BLaER1 treated with 17β-estradiol and CSF1 and Interleukin-3, amounts not matched to agents 10 nM and 100 nM (cell line): ENCODE results near the gene AGAP1.
A peak's percentile ranks its signal among the peaks of the same experiment; 100 is the strongest.

Source experiments
- H3K27ac ChIP-seq, 11 experiments: shearing (Covaris generic); formaldehyde crosslinking; 2 replicates each; pipeline ENCODE4 v1.8.1; 2022
- H3K27me3 ChIP-seq, 11 experiments: shearing (Covaris generic); formaldehyde crosslinking; 2 replicates each; pipeline ENCODE4 v1.8.1; 2022
- H3K36me3 ChIP-seq, 11 experiments: shearing (Covaris generic); formaldehyde crosslinking; 2 replicates each; pipeline ENCODE4 v1.8.1; 2022
- H3K4me1 ChIP-seq, 10 experiments: shearing (Covaris generic); formaldehyde crosslinking; 2 replicates each; pipeline ENCODE4 v1.8.1; 2022
- H3K4me2 ChIP-seq, 11 experiments: shearing (Covaris generic); formaldehyde crosslinking; 2 replicates each; pipeline ENCODE4 v1.8.1; 2022
- H3K4me3 ChIP-seq, 10 experiments: shearing (Covaris generic); formaldehyde crosslinking; 2 replicates each; pipeline ENCODE4 v1.8.1; 2022
- H3K9ac ChIP-seq, 11 experiments: shearing (Covaris generic); formaldehyde crosslinking; 2 replicates each; pipeline ENCODE4 v1.8.1; 2022
- H3K9me3 ChIP-seq, 11 experiments: shearing (Covaris generic); formaldehyde crosslinking; replicated peaks in 1 of 11; 2 replicates each; pipeline ENCODE4 v1.8.1; 2022
- H4K20me1 ChIP-seq, 11 experiments: shearing (Covaris generic); formaldehyde crosslinking; 2 replicates each; pipeline ENCODE4 v1.8.1; 2022
- Cebpa-rat ChIP-seq, 11 experiments: shearing (Covaris generic); IDR thresholded peaks; 2 replicates each; pipeline ENCODE4 v1.8.1; 2022

Gene AGAP1

GRCh38 chr2:235858881-235859280, 365.0 kb downstream of the AGAP1 start:
- Histone ChIP-seq H3K9me3 (no peaks in the 10 kb centered on the region), H3K4me3 (no peak overlapping the region), H3K4me1 (peaks cover 0 to 12% (median 0%) of the 10 kb centered on the region in 10 experiments; a peak in 7 of 20 replicates), H3K36me3 (peaks cover 0 to 55% (median 34%) of the 10 kb centered on the region in 11 experiments; a peak in 14 of 22 replicates), H3K27ac (no peak overlapping the region), H3K9ac (no peak overlapping the region), H3K27me3 (no peaks in the 10 kb centered on the region), H3K4me2 (no peak overlapping the region), H4K20me1 (peaks cover 0 to 19% (median 0%) of the 10 kb centered on the region in 11 experiments; a peak in 6 of 22 replicates)
- no peak for TF ChIP-seq Cebpa-rat (IDR thresholded peaks at IDR 0.05)

- Histone ChIP-seq H3K4me2 (peak overlapping the region in 2 of 11 experiments; percentile 11 to 52; a peak in 3 of 22 replicates), H3K27ac (no peak overlapping the region), H3K4me1 (peaks cover 0 to 12% (median 0%) of the 10 kb centered on the region in 10 experiments; a peak in 7 of 20 replicates), H3K9me3 (no peaks in the 10 kb centered on the region), H3K9ac (no peak overlapping the region), H3K4me3 (no peak overlapping the region), H3K27me3 (no peaks in the 10 kb centered on the region), H4K20me1 (peaks cover 0 to 12% (median 0%) of the 10 kb centered on the region in 11 experiments; a peak in 3 of 22 replicates), H3K36me3 (peaks cover 0 to 47% (median 28%) of the 10 kb centered on the region in 11 experiments; a peak in 14 of 22 replicates)
- TF ChIP-seq Cebpa-rat (IDR thresholded peaks at IDR 0.05): no peak
These were observed 365.8 kb downstream of the AGAP1 start for GRCh38 chr2:235859651-235860050.

GRCh38 chr2:235860111-235860510, 366.3 kb downstream of the AGAP1 start:
- Histone ChIP-seq H3K9me3 (no peaks in the 10 kb centered on the region), H3K27me3 (no peaks in the 10 kb centered on the region), H3K4me2 (peak overlapping the region in 2 of 11 experiments; percentile 11 to 52; a peak in 3 of 22 replicates), H3K27ac (no peak overlapping the region), H3K4me1 (peaks cover 0 to 12% (median 0%) of the 10 kb centered on the region in 10 experiments; a peak in 7 of 20 replicates), H3K36me3 (peaks cover 0 to 43% (median 23%) of the 10 kb centered on the region in 11 experiments; a peak in 14 of 22 replicates), H3K9ac (no peak overlapping the region), H4K20me1 (peaks cover 0 to 9% (median 0%) of the 10 kb centered on the region in 11 experiments; a peak in 3 of 22 replicates), H3K4me3 (no peak overlapping the region)
- no peak for TF ChIP-seq Cebpa-rat (IDR thresholded peaks at IDR 0.05)

GRCh38 chr2:235860871-235861270, 367.0 kb downstream of the AGAP1 start:
- Histone ChIP-seq H3K9me3 (no peaks in the 10 kb centered on the region; a peak in 1 of 22 replicates), H3K4me1 (peaks cover 0 to 12% (median 0%) of the 10 kb centered on the region in 10 experiments; a peak in 7 of 20 replicates), H3K9ac (no peak overlapping the region), H4K20me1 (peaks cover 0 to 9% (median 0%) of the 10 kb centered on the region in 11 experiments; a peak in 3 of 22 replicates), H3K27me3 (no peaks in the 10 kb centered on the region), H3K4me2 (no peak overlapping the region), H3K36me3 (peaks cover 0 to 40% (median 22%) of the 10 kb centered on the region in 11 experiments; a peak in 13 of 22 replicates), H3K4me3 (no peak overlapping the region), H3K27ac (no peak overlapping the region)
- no peak for TF ChIP-seq Cebpa-rat (IDR thresholded peaks at IDR 0.05)

GRCh38 chr2:235861383-235861782, 367.5 kb downstream of the AGAP1 start:
- Histone ChIP-seq H3K36me3 (peaks cover 0 to 40% (median 22%) of the 10 kb centered on the region in 11 experiments; a peak in 15 of 22 replicates), H3K4me3 (no peak overlapping the region), H3K4me1 (peaks cover 0 to 12% (median 0%) of the 10 kb centered on the region in 10 experiments; a peak in 7 of 20 replicates), H3K9me3 (peaks cover 0 to 4% (median 0%) of the 10 kb centered on the region in 11 experiments; a peak in 3 of 22 replicates), H3K27me3 (no peaks in the 10 kb centered on the region), H4K20me1 (peaks cover 0 to 9% (median 0%) of the 10 kb centered on the region in 11 experiments; a peak in 4 of 22 replicates), H3K9ac (no peak overlapping the region), H3K27ac (no peak overlapping the region), H3K4me2 (no peak overlapping the region)
- no peak for TF ChIP-seq Cebpa-rat (IDR thresholded peaks at IDR 0.05)

DNA sequence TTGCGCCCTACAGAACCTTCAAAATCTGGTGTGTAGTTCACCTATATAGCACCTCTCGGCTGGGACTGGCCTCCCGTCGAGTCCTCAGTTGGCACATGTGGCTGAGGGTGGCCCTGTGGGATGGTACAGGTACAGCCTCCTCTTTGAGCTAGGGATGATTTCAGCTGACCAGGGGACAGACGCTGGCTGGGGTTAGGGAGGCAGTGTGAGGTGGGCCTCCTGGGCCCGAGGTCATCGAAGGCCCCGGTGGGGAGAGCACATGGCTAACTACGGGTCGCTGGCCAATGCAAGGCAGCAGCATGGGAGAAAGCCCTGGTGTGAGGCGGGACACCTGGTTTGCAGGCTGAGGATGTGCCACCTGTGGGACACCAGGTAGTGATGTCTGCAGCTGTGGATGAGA, 369.6 kb downstream of the AGAP1 start:
- H3K27ac ChIP-seq: no peak overlapping the region
- H3K9me3 ChIP-seq: peaks cover 4 to 22% (median 10%) of the 10 kb centered on the region in 11 experiments; a peak in 20 of 22 replicates
- peaks cover 0 to 12% (median 0%) of the 10 kb centered on the region in 10 experiments; a peak in 7 of 20 replicates for H3K4me1 ChIP-seq
- H3K9ac ChIP-seq: no peak overlapping the region
- peaks cover 0 to 49% (median 30%) of the 10 kb centered on the region in 11 experiments; a peak in 17 of 22 replicates for H3K36me3 ChIP-seq
- no peak for TF ChIP-seq Cebpa-rat (IDR thresholded peaks at IDR 0.05)
- peaks cover 0 to 6% (median 0%) of the 10 kb centered on the region in 11 experiments; a peak in 2 of 22 replicates for H4K20me1 ChIP-seq
- H3K4me3 ChIP-seq: no peak overlapping the region
- H3K4me2 ChIP-seq: no peak overlapping the region
- H3K27me3 ChIP-seq: no peaks in the 10 kb centered on the region

GRCh38 chr2:235864302-235864701, 370.5 kb downstream of the AGAP1 start:
- no peak overlapping the region for H3K9ac ChIP-seq
- no peak for TF ChIP-seq Cebpa-rat (IDR thresholded peaks at IDR 0.05)
- H4K20me1 ChIP-seq: peaks cover 0 to 6% (median 0%) of the 10 kb centered on the region in 11 experiments; a peak in 2 of 22 replicates
- H3K36me3 ChIP-seq: peaks cover 0 to 57% (median 34%) of the 10 kb centered on the region in 11 experiments; a peak in 17 of 22 replicates
- H3K9me3 ChIP-seq: peaks cover 12 to 31% (median 19%) of the 10 kb centered on the region in 11 experiments; a peak in 21 of 22 replicates
- no peak overlapping the region for H3K4me2 ChIP-seq
- H3K27me3 ChIP-seq: no peaks in the 10 kb centered on the region
- H3K27ac ChIP-seq: no peak overlapping the region
- no peak overlapping the region for H3K4me3 ChIP-seq
- peaks cover 0 to 12% (median 0%) of the 10 kb centered on the region in 10 experiments; a peak in 7 of 20 replicates for H3K4me1 ChIP-seq

DNA sequence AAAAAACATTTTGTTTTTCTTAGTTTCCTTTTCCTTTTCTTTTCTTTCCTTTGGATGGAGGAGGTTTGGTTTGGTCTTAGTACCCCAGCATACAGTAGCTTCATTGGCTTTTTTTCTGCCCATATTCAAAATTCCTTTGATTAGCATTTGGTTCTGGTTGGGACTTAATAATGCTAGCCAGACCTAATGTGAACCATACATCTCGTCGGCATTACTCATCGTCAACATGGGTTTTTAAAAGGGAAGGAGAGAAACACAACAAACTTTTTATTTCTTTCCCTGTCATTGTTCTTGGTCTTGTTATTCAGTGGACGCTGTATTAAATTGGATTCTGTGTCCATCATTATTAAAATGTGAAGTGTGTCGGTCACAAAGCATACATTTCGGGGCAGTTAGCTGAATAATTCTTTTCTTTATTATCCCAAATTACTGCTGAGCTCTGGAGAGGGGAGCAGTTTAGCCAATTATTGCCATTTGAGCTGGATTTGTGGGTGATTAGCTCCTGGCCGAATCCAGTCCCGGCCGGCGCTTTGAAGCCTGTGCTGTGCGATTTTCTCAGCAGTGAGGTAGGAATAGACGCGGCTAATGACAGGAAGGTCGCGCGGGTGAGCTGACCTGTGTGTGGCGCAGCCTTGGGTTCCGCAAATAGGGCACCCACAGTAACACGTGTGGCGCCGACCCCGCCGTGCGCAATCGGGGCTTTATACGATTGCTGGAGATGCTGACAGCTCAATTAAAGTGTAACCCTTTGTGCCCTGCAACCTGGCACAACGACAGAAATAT, 371.1 kb downstream of the AGAP1 start:
- Histone ChIP-seq H3K27me3 (no peaks in the 10 kb centered on the region), H3K4me1 (peaks cover 0 to 7% (median 0%) of the 10 kb centered on the region in 10 experiments; a peak in 7 of 20 replicates), H3K4me3 (no peak overlapping the region), H4K20me1 (peaks cover 0 to 6% (median 0%) of the 10 kb centered on the region in 11 experiments; a peak in 2 of 22 replicates), H3K4me2 (no peak overlapping the region), H3K36me3 (peaks cover 6 to 64% (median 39%) of the 10 kb centered on the region in 11 experiments), H3K9me3 (peaks cover 18 to 37% (median 25%) of the 10 kb centered on the region in 11 experiments), H3K9ac (no peak overlapping the region), H3K27ac (no peak overlapping the region)
- TF ChIP-seq Cebpa-rat (IDR thresholded peaks at IDR 0.05): no peak

DNA sequence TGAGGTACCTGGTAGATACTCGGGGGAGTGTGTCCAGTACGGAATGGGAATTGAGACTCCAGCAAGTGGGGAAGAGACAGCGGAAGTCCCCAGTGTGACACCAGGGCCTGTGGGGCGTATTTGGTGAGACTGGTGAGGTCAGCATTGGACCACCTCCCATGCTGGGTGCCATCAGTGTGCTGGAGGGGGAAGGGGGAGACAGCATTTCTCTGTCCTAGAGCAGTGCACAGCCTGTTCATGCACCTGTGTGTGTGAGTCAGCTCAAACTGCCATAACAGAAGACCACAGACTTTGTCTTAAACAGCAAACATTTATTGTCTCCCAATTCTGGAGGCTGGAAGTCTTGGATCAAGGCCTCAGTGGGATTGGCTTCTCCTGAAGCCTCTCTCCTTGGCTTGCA, 372.5 kb downstream of the AGAP1 start:
- Histone ChIP-seq H4K20me1 (peaks cover 0 to 6% (median 0%) of the 10 kb centered on the region in 11 experiments; a peak in 2 of 22 replicates), H3K27me3 (no peaks in the 10 kb centered on the region), H3K4me2 (no peak overlapping the region), H3K4me3 (no peak overlapping the region), H3K27ac (no peak overlapping the region), H3K9ac (no peak overlapping the region), H3K9me3 (peaks cover 32 to 51% (median 39%) of the 10 kb centered on the region in 11 experiments), H3K36me3 (peaks cover 16 to 74% (median 54%) of the 10 kb centered on the region in 11 experiments), H3K4me1 (no peaks in the 10 kb centered on the region)
- TF ChIP-seq Cebpa-rat (IDR thresholded peaks at IDR 0.05): no peak
